K562 (cell line): ENCODE measurements around the gene MED29. TPM values are rescaled to one million over a fixed set of nuclear protein-coding genes. Genes with fewer than 3 reads are reported as not detected.

Experiments
- AFF4 ChIP-seq: sonication (generic); formaldehyde crosslinking; IDR thresholded peaks from 2 replicates; pipeline ENCODE4 v1.8.0; 2023; ENCODE audit warnings: mild to moderate bottlenecking, missing genetic modification reagents
- FOXJ2 ChIP-seq: fragments of 200-800 bp; sonication (Bioruptor generic); IDR thresholded peaks from 2 replicates; pipeline ENCODE4 v1.6.1; 2016; ENCODE audit warnings: missing genetic modification characterization, missing compliant biosample characterization
- GMEB1 ChIP-seq: fragments of 250-450 bp; sonication (Bioruptor Pico); IDR thresholded peaks from 2 replicates; pipeline ENCODE4 v1.4.0; 2020; ENCODE audit warnings: mild to moderate bottlenecking
- MGA ChIP-seq: fragments of 450-650 bp; IDR thresholded peaks from 2 replicates; pipeline ENCODE4 v1.6.1; 2016; ENCODE audit warnings: mild to moderate bottlenecking, moderate library complexity
- RCOR1 ChIP-seq, 2 experiments: IDR thresholded peaks; 2 replicates each; pipeline ENCODE4 v1.6.1; 2012; ENCODE audit warnings: low read depth in 2 of 2, low read length in 2 of 2, borderline replicate concordance in 1 of 2, improper control_type of control experiment in 1 of 2
- polyA plus RNA-seq, 8 experiments: library from polyadenylated mRNA; depleted of rRNA in 4 of 8; stranded (reverse) in 5 of 8; unstranded in 3 of 8; fragments of >200 nt; fragmentation: Nextera tagmentation in 2 of 8; fragmentation: Illumina TruSeq in 1 of 8; extraction: Ambion mirVana in 2 of 8; extraction: Trizol in 1 of 8; gene quantifications; 2 replicates each; pipeline versions ENCODE4 v1.2.1 to v1.2.3, GENCODE V29; 2011 to 2014; ENCODE audit warnings: inconsistent platforms in 1 of 8, missing spikeins in 1 of 8
- total RNA-seq, 7 experiments: library from RNA; depleted of rRNA in 6 of 7; stranded (reverse); fragments of >200 nt in 6 of 7; fragmentation: Illumina TruSeq in 2 of 7; extraction: Trizol in 2 of 7; gene quantifications; 2 replicates each; pipeline versions ENCODE4 v1.2.1 to v1.2.3, GENCODE V29; 2011 to 2021; ENCODE audit warnings: low replicate concordance in 1 of 7

The MED29 gene
- total and polyA plus RNA-seq, 9 of the 15 experiments (the other 6 are each of a cell fraction or from before 2014, with no cell fraction given) = 1.8 to 22.6 (median 12.4) TPM

GRCh38 chr19:39401549-39402345 lies 10.6 kb downstream of the MED29 start (continued):
- TF ChIP-seq MGA (peak; percentile 88), FOXJ2 (tag) (0 out of 2 replicates have a peak, but pooled peaks have one; percentile 55), GMEB1 (CRISPR knock-in tag) (peak; percentile 32; the same call in 1 of the 2 replicates), RCOR1 (IDR thresholded peaks at IDR 0.05; ENCODE audit: borderline replicate concordance in 1 of 2, low read depth in 2 of 2, low read length in 2 of 2) (0 out of 4 replicates have a peak, but pooled peaks of 1 of the 2 experiments have one; percentile 2), AFF4 (CRISPR knock-in tag) (0 out of 2 replicates have a peak, but pooled peaks have one; percentile 47)
